GM12874 (cell line): ENCODE results near the gene TMEM109.

Source experiments
- CTCF ChIP-seq: IDR thresholded peaks from 2 replicates; pipeline ENCODE4 v1.5.1; 2011; ENCODE audit warnings: low read depth, mild to moderate bottlenecking, control low read depth, low read length, moderate library complexity; ENCODE audit not compliant: insufficient read depth

Gene TMEM109

GRCh38 chr11:60880643-60881282 is 33.2 kb upstream of the TMEM109 start:
- no peak for TF ChIP-seq CTCF

DNA sequence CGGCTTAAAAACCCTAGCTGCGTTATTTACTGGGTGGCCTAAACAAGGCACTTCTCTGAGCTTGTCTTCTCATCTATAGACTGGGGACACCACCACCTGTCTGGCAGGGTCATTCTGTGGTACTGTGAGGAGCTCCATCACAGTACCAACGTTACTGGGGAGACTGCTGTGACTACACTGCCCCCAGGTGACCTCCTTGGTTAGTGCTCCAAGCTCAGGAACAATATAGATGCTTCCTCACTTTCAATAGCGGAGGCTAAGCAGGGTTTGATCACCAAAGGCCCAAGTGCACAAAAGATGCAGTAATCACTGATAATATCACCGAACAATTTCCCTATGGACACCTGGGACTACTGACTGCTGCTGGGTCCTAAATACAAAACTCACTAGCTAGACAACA is 26.4 kb upstream of the TMEM109 start:
- peak; percentile 55 for TF ChIP-seq CTCF

- TF ChIP-seq CTCF = no peak
Observed at GRCh38 chr11:60889869-60890311, 24.1 kb upstream of the TMEM109 start.

GRCh38 chr11:60890696-60891095 is 23.3 kb upstream of the TMEM109 start:
- no peak for TF ChIP-seq CTCF

DNA sequence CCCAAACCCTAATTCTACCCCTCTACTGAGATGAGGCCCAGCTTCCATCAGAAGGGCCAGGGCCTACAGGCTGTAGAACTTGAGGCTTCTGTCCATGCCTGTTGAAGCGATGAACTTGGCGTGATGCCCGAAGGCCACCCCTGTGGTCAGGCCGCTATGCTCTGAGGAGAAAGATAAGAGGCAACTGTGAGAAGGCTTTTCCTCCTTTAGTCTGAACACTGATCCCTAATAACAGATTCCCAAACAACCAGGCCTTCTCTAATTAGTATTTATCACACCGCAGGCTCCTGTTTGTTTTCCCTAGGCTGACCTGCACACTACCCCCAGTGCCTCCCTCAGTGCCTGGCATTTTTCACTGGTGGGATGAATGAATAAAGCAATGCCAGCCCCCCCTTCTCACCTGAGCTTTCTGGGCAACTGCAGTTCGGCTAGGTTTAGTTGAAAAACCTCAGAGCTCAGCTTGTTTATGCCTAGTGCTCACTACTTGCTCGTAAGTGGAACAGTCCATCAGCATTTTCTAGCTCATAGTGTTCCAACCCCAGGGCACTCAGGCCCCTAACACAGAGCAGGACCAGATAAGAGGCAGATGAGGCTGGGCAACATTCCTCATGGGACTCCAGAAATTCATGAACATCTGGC is 22.7 kb upstream of the TMEM109 start:
- no peak for TF ChIP-seq CTCF

DNA sequence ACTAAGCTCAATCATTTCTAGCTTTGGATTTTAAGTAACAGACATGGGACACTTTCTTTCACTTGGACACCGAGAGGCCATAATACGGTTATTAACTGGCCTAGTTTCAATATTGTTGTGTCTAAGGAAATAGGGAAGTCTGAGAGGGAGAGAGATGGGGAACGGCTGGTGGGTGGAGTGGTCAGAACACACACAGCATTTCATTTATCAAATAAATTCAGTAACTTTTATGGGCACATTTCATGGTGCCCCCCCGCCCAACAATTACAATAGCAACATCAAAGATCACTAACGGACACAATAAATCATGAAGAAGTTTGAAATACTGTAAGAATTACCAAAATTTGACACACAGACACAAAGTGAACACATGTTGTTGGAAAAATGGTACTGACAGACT is 18.3 kb upstream of the TMEM109 start:
- TF ChIP-seq CTCF = no peak

DNA sequence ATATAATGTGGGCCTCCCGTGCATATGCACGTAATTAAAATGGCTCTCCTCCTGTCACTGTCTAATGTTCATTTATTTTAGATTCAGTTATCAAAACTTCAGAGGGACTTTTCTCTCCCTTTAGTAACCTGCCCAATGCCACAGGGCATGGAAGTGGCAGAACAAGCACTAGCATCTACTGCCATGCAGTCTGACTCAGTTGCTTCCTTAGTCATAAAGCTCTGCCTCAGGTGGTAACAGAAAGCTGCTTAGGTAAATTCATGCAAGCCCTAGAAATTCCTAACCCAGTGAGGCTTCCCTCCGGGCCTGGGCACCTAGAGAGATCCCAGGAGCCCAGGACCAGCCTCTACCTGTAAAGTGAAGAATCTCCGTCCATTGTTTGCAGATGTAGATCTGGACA is 16.5 kb upstream of the TMEM109 start:
- no peak for TF ChIP-seq CTCF
